ENCODE measurements around the gene SCAPER. TPM values are rescaled to one million over a fixed set of nuclear protein-coding genes. Genes with fewer than 3 reads are reported as not detected.

The SCAPER gene
- total and polyA plus RNA-seq, 12 donors, result 6.9 to 48.1 (median 39.5) TPM

DNA sequence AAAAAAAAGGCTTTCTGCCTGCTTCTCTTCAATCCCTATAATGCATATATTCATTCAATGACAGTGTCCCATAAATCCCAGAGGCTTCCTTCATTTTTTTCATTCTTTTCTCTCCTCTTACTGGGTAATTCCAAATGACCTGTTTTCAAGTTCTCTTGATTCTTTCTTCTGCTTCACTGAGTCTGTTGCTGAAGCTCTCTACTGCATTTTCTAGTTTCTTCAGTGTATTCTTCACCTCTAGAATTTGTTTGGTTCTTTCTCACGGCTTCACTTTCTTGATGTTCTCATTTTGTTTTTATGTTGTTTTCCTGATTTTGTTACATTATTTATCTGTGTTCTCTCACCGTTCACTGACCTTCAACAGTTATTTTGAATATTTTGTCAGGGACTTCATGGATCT, 141.6 kb downstream of the SCAPER start:
- Histone ChIP-seq H3K27ac (no peak overlapping the region), H3K27me3 (no peaks in the 10 kb centered on the region), H3K4me1 (no peaks in the 10 kb centered on the region), H3K4me3 (no peak overlapping the region), H3K9me3 (peaks cover 0 to 12% (median 0%) of the 10 kb centered on the region in 11 donors), H3K36me3 (peaks cover 7 to 87% (median 32%) of the 10 kb centered on the region in 9 donors)
- WGBS, 2 donors, result 99% methylated on average over 2 of the region's 2 CpGs
- TF ChIP-seq, protein P1, sequence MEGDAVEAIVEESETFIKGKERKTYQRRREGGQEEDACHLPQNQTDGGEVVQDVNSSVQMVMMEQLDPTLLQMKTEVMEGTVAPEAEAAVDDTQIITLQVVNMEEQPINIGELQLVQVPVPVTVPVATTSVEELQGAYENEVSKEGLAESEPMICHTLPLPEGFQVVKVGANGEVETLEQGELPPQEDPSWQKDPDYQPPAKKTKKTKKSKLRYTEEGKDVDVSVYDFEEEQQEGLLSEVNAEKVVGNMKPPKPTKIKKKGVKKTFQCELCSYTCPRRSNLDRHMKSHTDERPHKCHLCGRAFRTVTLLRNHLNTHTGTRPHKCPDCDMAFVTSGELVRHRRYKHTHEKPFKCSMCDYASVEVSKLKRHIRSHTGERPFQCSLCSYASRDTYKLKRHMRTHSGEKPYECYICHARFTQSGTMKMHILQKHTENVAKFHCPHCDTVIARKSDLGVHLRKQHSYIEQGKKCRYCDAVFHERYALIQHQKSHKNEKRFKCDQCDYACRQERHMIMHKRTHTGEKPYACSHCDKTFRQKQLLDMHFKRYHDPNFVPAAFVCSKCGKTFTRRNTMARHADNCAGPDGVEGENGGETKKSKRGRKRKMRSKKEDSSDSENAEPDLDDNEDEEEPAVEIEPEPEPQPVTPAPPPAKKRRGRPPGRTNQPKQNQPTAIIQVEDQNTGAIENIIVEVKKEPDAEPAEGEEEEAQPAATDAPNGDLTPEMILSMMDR (IDR thresholded peaks at IDR 0.05), result no peak
- DNase-seq, result no peak
- ATAC-seq, result no peak
- intact Hi-C loops (cut with DNase I), result no loop called here

DNA sequence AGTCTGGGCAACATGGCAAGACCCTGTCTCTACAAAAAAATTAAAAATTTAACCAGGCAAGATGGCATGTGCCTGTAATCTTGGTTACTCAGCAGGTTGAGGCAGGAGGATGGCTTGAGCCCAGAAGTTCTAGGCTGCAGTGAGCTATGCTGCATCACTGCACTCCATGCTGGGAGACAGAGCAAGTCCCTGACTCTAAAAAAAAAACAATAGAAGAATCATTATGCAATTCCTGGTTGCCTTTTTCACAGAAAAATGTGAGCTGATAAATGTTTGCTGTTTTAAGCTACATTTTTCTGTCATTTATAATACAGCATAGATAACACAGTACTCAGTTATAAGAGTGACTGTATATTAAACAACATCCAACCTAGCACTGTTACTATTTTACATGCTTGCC, 148.8 kb downstream of the SCAPER start:
- H3K27ac ChIP-seq, result no peak overlapping the region
- no peaks in the 10 kb centered on the region for H3K27me3 ChIP-seq
- DNase-seq (no peak), ATAC-seq (no peak)
- H3K36me3 ChIP-seq, result peaks cover 0 to 65% (median 5%) of the 10 kb centered on the region in 9 donors
- H3K9me3 ChIP-seq, result peaks cover 0 to 4% (median 0%) of the 10 kb centered on the region in 11 donors
- no peak overlapping the region for H3K4me3 ChIP-seq
- intact Hi-C loops (cut with DNase I), result no loop called here
- no peaks in the 10 kb centered on the region for H3K4me1 ChIP-seq
- TF ChIP-seq, protein P1 (IDR thresholded peaks at IDR 0.05), result no peak

DNA sequence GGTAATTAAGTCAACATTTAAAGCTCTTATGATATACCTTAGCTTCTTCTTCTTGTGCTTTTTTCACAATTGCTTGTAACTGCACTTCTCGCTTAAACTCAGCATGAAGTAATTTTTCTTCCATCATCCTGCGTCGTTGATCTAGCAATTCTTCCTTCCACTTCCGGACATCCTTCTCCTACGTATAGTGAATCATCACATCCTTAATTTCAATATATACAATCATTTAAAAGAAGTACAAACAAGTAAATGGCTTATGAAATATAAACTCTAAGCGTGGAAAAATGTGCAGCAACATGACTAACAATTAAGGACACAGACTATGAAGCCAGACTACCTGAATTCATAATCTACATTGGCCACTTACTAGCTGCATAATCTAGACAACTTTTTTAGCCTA, 151.4 kb downstream of the SCAPER start:
- H3K36me3 ChIP-seq, result peaks cover 0 to 52% (median 0%) of the 10 kb centered on the region in 9 donors
- DNase-seq (no peak), ATAC-seq (no peak)
- H3K4me3 ChIP-seq, result no peak overlapping the region
- peaks cover 0 to 15% (median 0%) of the 10 kb centered on the region in 11 donors for H3K9me3 ChIP-seq
- H3K4me1 ChIP-seq, result no peaks in the 10 kb centered on the region
- no peak overlapping the region for H3K27ac ChIP-seq
- H3K27me3 ChIP-seq, result no peaks in the 10 kb centered on the region
- TF ChIP-seq, protein P1 (IDR thresholded peaks at IDR 0.05), result no peak
- intact Hi-C loops (cut with DNase I), result no loop called here
- WGBS, 2 donors, result 94 to 95% methylated on average over 6 of the region's 6 CpGs

DNA sequence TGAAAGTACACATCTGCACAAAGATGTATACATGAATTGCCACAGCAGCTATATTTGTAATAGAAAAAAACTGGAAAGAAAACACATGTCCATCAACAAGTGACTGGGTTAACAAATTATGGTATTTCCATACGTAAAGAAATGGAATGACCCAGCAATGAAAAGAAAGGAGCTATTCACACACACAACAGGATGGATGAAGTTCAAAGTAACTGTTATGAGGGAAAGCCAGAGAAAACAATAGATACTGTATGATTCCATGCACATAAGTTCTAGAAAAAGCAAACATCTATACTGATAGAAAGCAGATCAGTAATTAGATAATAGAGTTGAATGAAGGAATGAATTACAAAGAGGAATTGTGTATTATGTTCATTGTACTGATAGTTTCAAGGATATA, 152.0 kb downstream of the SCAPER start:
- intact Hi-C loops (cut with DNase I), result no loop called here
- Histone ChIP-seq H3K9me3 (peaks cover 0 to 15% (median 0%) of the 10 kb centered on the region in 11 donors), H3K4me1 (no peaks in the 10 kb centered on the region), H3K27ac (no peak overlapping the region), H3K36me3 (peaks cover 0 to 51% (median 0%) of the 10 kb centered on the region in 9 donors), H3K4me3 (no peak overlapping the region), H3K27me3 (no peaks in the 10 kb centered on the region)
- DNase-seq (no peak), ATAC-seq (no peak)
- WGBS, 2 donors, result 88 to 100% methylated on average over 1 of the region's 1 CpG
- TF ChIP-seq, protein P1 (IDR thresholded peaks at IDR 0.05), result no peak

All from heart right ventricle (tissue), 16 donors.